Neural cell (in vitro differentiated cells): ENCODE measurements around the gene POLR1G. TPM values are rescaled to one million over a fixed set of nuclear protein-coding genes. Genes with fewer than 3 reads are reported as not detected.

Experiments used
- H2AFZ ChIP-seq: fragments of 200-600, 300-800 bp; sonication (generic), shearing (Covaris generic); 2 replicates; pipeline ENCODE4 v1.6.0; 2014; ENCODE audit warnings: low read depth, mild to moderate bottlenecking, antibody characterized with exemption, low read length, moderate library complexity
- H3F3A ChIP-seq: fragments of 200-600 bp; shearing (Covaris generic); 2 replicates; pipeline ENCODE4 v1.6.1; 2016; ENCODE audit warnings: mild to moderate bottlenecking, moderate library complexity, mixed read lengths, antibody characterized with exemption, low read length; ENCODE audit not compliant: insufficient read depth, poor library complexity, severe bottlenecking
- H3K27ac ChIP-seq: fragments of 200-600, 300-800 bp; sonication (generic), shearing (Covaris generic); 2 replicates; pipeline ENCODE4 v1.5.1; 2014; ENCODE audit warnings: mild to moderate bottlenecking, low read length, moderate library complexity
- H3K27me3 ChIP-seq: fragments of 300-800, 200-600 bp; sonication (generic), shearing (Covaris generic); 2 replicates; pipeline ENCODE4 v1.6.0; 2014; ENCODE audit warnings: mild to moderate bottlenecking, low read depth, low read length, moderate library complexity; ENCODE audit not compliant: insufficient read depth
- H3K36me3 ChIP-seq: fragments of 300-800, 200-600 bp; sonication (generic), shearing (Covaris generic); 2 replicates; pipeline ENCODE4 v1.5.1; 2014; ENCODE audit warnings: mild to moderate bottlenecking, antibody characterized with exemption, low read length, moderate library complexity; ENCODE audit not compliant: insufficient read depth
- H3K4me2 ChIP-seq: fragments of 300-800, 200-600 bp; sonication (generic), shearing (Covaris generic); 2 replicates; pipeline ENCODE4 v1.6.0; 2014; ENCODE audit warnings: mild to moderate bottlenecking, low read length
- H3K4me3 ChIP-seq: fragments of 300-800, 200-600 bp; sonication (generic), shearing (Covaris generic); 2 replicates; pipeline ENCODE4 v1.5.1; 2014; ENCODE audit warnings: mild to moderate bottlenecking, low read length, moderate library complexity
- H3K79me2 ChIP-seq: fragments of 200-600 bp; shearing (Covaris generic); replicated peaks from 2 replicates; pipeline ENCODE4 v1.6.0; 2014; ENCODE audit warnings: mild to moderate bottlenecking, low read length, moderate library complexity; ENCODE audit not compliant: insufficient read depth
- H3K9ac ChIP-seq: fragments of 300-800, 200-600 bp; sonication (generic), shearing (Covaris generic); 2 replicates; pipeline ENCODE4 v1.6.1; 2016; ENCODE audit warnings: mild to moderate bottlenecking, low read length, mixed read lengths
- H3K9me2 ChIP-seq: fragments of 200-600 bp; shearing (Covaris generic); 2 replicates; pipeline ENCODE4 v1.6.1; 2016; ENCODE audit warnings: mild to moderate bottlenecking, low read length, mixed read lengths; ENCODE audit not compliant: insufficient read depth
- H3K9me3 ChIP-seq: fragments of 200-600, 300-800 bp; sonication (generic), shearing (Covaris generic); 2 replicates; pipeline ENCODE4 v1.6.1; 2016; ENCODE audit warnings: mild to moderate bottlenecking, mixed run types, low read length, moderate library complexity, mixed read lengths
- H4K20me1 ChIP-seq: fragments of 200-600 bp; shearing (Covaris generic); 2 replicates; pipeline ENCODE4 v1.6.1; 2016; ENCODE audit warnings: mild to moderate bottlenecking, mixed run types; ENCODE audit not compliant: insufficient read depth
- EP300 ChIP-seq: fragments of 450-650 bp; conservative IDR thresholded peaks from 2 replicates; pipeline ENCODE4 v1.6.1; 2014; ENCODE audit warnings: antibody characterized with exemption, mild to moderate bottlenecking, moderate library complexity; ENCODE audit not compliant: poor library complexity, severe bottlenecking
- EZH2 ChIP-seq: fragments of 200-600, 300-800 bp; shearing (Covaris generic), sonication (generic); IDR thresholded peaks from 2 replicates; pipeline ENCODE4 v1.6.1; 2014; ENCODE audit warnings: antibody characterized with exemption, low read length, borderline replicate concordance, mild to moderate bottlenecking; ENCODE audit not compliant: insufficient read depth, poor library complexity, severe bottlenecking
- MXI1 ChIP-seq: fragments of 450-650 bp; conservative IDR thresholded peaks from 2 replicates; pipeline ENCODE4 v1.6.1; 2014; ENCODE audit warnings: antibody characterized with exemption, mild to moderate bottlenecking; ENCODE audit not compliant: poor library complexity, severe bottlenecking
- POLR2AphosphoS5 ChIP-seq: IDR thresholded peaks from 2 replicates; pipeline ENCODE4 v1.6.1; 2012
- SMC3 ChIP-seq: fragments of 450-650 bp; conservative IDR thresholded peaks from 2 replicates; pipeline ENCODE4 v1.6.1; 2014; ENCODE audit warnings: antibody characterized with exemption, mild to moderate bottlenecking, moderate library complexity; ENCODE audit not compliant: poor library complexity
- TAF1 ChIP-seq: IDR thresholded peaks from 2 replicates; pipeline ENCODE4 v1.6.1; 2012; ENCODE audit warnings: low read depth
- polyA plus RNA-seq: library from polyadenylated mRNA; depleted of rRNA; stranded (reverse); fragments of >200 nt; gene quantifications from 2 replicates; pipeline ENCODE4 v1.2.3, GENCODE V29; 2014
- TF ChIP-seq, protein P1 (sequence below): IDR thresholded peaks from 2 replicates; pipeline ENCODE4 v1.6.1; 2012; ENCODE audit warnings: borderline replicate concordance
- TF ChIP-seq, protein P2 (sequence below): fragments of 450-650 bp; IDR thresholded peaks from 2 replicates; pipeline ENCODE4 v1.5.1; 2014; ENCODE audit warnings: antibody characterized with exemption, mild to moderate bottlenecking, moderate library complexity; ENCODE audit not compliant: poor library complexity, severe bottlenecking

Gene POLR1G
- polyA plus RNA-seq, 1 donor from 2014 or later = 2.4 TPM

DNA sequence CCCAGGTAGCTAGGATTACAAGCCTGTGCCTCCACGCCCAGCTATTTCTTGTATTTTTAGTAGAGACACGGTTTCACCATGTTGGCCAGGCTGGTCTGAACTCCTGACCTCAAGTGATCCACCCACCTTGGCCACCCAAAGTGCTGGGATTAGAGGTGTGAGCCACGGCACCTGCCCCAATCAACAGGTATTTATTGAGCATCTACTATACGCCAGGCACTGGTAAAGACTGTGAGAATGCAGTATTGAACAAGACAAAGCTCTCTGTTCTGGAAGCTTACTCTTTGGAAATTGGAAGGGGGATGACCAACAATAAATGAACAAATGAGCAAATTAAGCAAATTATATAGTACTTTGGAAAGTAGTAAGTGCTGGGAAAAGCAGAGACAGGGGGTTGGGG is 38.7 kb downstream of the POLR1G start:
- Histone ChIP-seq H3K27ac (no peak overlapping the region), H3K4me2 (no peak overlapping the region), H3F3A (no peaks in the 10 kb centered on the region), H3K4me3 (no peak overlapping the region), H3K9me2 (no peaks in the 10 kb centered on the region), H2AFZ (no peak overlapping the region), H3K79me2 (no peaks in the 10 kb centered on the region), H3K9me3 (no peaks in the 10 kb centered on the region), H3K9ac (no peak overlapping the region), H3K27me3 (no peaks in the 10 kb centered on the region), H3K36me3 (no peaks in the 10 kb centered on the region), H4K20me1 (no peaks in the 10 kb centered on the region)
- TF ChIP-seq EP300 (no peak), MXI1 (no peak), POLR2AphosphoS5 (no peak), TAF1 (no peak), SMC3 (no peak)
- TF ChIP-seq, protein P1, sequence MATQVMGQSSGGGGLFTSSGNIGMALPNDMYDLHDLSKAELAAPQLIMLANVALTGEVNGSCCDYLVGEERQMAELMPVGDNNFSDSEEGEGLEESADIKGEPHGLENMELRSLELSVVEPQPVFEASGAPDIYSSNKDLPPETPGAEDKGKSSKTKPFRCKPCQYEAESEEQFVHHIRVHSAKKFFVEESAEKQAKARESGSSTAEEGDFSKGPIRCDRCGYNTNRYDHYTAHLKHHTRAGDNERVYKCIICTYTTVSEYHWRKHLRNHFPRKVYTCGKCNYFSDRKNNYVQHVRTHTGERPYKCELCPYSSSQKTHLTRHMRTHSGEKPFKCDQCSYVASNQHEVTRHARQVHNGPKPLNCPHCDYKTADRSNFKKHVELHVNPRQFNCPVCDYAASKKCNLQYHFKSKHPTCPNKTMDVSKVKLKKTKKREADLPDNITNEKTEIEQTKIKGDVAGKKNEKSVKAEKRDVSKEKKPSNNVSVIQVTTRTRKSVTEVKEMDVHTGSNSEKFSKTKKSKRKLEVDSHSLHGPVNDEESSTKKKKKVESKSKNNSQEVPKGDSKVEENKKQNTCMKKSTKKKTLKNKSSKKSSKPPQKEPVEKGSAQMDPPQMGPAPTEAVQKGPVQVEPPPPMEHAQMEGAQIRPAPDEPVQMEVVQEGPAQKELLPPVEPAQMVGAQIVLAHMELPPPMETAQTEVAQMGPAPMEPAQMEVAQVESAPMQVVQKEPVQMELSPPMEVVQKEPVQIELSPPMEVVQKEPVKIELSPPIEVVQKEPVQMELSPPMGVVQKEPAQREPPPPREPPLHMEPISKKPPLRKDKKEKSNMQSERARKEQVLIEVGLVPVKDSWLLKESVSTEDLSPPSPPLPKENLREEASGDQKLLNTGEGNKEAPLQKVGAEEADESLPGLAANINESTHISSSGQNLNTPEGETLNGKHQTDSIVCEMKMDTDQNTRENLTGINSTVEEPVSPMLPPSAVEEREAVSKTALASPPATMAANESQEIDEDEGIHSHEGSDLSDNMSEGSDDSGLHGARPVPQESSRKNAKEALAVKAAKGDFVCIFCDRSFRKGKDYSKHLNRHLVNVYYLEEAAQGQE = no peak
- TF ChIP-seq, protein P2, sequence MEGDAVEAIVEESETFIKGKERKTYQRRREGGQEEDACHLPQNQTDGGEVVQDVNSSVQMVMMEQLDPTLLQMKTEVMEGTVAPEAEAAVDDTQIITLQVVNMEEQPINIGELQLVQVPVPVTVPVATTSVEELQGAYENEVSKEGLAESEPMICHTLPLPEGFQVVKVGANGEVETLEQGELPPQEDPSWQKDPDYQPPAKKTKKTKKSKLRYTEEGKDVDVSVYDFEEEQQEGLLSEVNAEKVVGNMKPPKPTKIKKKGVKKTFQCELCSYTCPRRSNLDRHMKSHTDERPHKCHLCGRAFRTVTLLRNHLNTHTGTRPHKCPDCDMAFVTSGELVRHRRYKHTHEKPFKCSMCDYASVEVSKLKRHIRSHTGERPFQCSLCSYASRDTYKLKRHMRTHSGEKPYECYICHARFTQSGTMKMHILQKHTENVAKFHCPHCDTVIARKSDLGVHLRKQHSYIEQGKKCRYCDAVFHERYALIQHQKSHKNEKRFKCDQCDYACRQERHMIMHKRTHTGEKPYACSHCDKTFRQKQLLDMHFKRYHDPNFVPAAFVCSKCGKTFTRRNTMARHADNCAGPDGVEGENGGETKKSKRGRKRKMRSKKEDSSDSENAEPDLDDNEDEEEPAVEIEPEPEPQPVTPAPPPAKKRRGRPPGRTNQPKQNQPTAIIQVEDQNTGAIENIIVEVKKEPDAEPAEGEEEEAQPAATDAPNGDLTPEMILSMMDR = no peak

DNA sequence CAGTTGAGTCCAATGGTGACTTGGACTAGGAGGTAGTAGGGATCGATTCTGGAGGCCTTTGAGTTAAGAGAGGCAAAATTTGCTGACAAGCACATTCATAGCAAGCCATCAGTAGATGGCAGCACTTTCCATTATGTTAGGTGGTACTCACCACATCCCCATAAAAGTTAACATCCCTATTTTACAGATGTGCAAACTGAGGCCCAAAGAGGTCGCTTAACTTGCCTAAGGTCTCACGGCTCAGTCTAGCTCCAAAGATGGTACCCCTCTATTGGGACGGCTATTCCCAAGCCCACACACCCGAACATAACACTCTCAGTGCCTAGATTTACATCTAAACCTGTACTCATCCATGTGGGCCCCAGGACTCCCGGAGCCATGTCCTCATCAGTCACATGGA is 39.9 kb downstream of the POLR1G start:
- Histone ChIP-seq H3K4me3 (no peak overlapping the region), H2AFZ (no peak overlapping the region), H3K9ac (no peak overlapping the region), H4K20me1 (no peaks in the 10 kb centered on the region), H3F3A (no peaks in the 10 kb centered on the region), H3K9me2 (no peaks in the 10 kb centered on the region), H3K79me2 (no peaks in the 10 kb centered on the region), H3K9me3 (no peaks in the 10 kb centered on the region), H3K4me2 (no peak overlapping the region), H3K27ac (no peak overlapping the region), H3K36me3 (no peaks in the 10 kb centered on the region), H3K27me3 (no peaks in the 10 kb centered on the region)
- TF ChIP-seq, protein P2 = peak; percentile 44
- TF ChIP-seq MXI1 (no peak), EZH2 (no peak)
